Mucosa of descending colon (tissue), 3 donors: ENCODE data around the gene ZSCAN23. TPM values are rescaled to one million over a fixed set of nuclear protein-coding genes. Genes with fewer than 3 reads are reported as not detected.
"Not testable (repeated sequence)": the region's sequence is repeated elsewhere in the genome, so short reads cannot be mapped to it uniquely, and the experiment has no call there.

Experiments
- ATAC-seq: fragments of 200-7000 bp; cut with Tn5 transposase; one replicate; pipeline ENCODE4 v1.9.1; 2020; ENCODE audit warnings: mild to moderate bottlenecking, moderate library complexity
- DNase-seq, 3 donors: peaks; one replicate each; pipeline ENCODE4 v3.0.0-alpha.2; 2020
- H3K36me3 ChIP-seq: fragments of 200-600 bp; one replicate; pipeline ENCODE4 v1.8.0; 2021; ENCODE audit warnings: low read depth, mild to moderate bottlenecking
- H3K4me1 ChIP-seq: fragments of 200-600 bp; one replicate; pipeline ENCODE4 v1.8.0; 2021; ENCODE audit warnings: low read depth, mild to moderate bottlenecking
- H3K4me3 ChIP-seq: fragments of 200-600 bp; one replicate; pipeline ENCODE4 v1.8.0; 2021; ENCODE audit warnings: mild to moderate bottlenecking
- H3K9me3 ChIP-seq: fragments of 200-600 bp; one replicate; pipeline ENCODE4 v1.8.0; 2021; ENCODE audit warnings: mild to moderate bottlenecking
- intact Hi-C, 2 donors: fragments of 100-400 bp; cut with DNase I in 1 of 2; cut with micrococcal nuclease in 1 of 2; formaldehyde crosslinking; loops; one replicate each; pipeline versions ENCODE4 v1.11.0 to v1.11.1; 2022; cut with DNase I, micrococcal nuclease
- total RNA-seq, 3 donors: library from RNA; stranded (reverse); fragmentation: NEBNext Ultra II Directional in 2 of 3; extraction: Animal tissue kit (Norgen Biotek cat#: 25700) in 2 of 3; gene quantifications; one replicate each; pipeline versions ENCODE4 v1.2.1 to v1.2.4, GENCODE V29; 2021 to 2023
- TF ChIP-seq, protein P1 (sequence below): fragments of 200-600 bp; IDR thresholded peaks from one replicate; pipeline ENCODE4 v1.8.0; 2022; ENCODE audit warnings: antibody characterized with exemption, mild to moderate bottlenecking
- donor health status: DM: no; HTN: no; CAD: no; lungs with moderate emphysema.
- donor health status: DM: no; HTN: no; CAD: no.
- donor health status: DM: no; HTN: yes; CAD: no.

ZSCAN23 gene
- total RNA-seq, 3 donors from 2014 or later = 0.89 to 3.0 (median 2.0) TPM

DNA sequence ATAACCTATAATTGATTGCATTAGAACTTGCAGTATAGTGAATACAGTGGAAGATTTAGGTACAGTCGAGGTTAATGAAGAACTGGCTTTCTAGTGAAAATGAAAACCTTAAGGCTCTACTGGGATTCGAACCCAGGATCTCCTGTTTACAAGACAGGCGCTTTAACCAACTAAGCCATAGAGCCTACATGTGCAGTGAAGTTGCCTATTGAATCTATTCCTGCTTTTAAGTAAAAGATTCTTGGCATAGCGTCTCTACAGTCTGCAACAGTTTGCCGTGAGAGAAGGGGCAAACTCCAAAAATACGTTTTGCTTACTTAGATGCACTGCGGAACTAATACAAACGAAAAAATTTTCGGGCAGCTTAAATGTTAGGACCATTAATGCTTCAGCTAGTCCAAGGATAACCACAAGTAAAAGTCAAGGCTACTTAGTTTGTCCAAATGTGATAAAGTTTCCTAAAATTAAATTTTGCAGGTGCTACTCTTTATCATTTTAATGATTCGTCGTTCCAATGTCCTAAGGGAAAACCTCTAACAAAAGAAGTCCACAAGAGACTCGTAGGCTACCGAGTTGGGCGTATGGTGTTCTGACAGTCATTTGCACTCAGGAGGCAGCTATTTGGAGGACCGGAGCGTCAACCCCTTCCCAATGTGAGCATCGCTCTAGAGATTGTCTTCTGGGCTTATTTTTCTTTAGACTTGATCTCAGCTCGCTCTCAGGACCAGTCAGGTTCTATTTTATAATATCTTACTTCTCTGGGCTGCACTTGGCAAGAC is 31.3 kb upstream of the ZSCAN23 start:
- TF ChIP-seq, protein P1, sequence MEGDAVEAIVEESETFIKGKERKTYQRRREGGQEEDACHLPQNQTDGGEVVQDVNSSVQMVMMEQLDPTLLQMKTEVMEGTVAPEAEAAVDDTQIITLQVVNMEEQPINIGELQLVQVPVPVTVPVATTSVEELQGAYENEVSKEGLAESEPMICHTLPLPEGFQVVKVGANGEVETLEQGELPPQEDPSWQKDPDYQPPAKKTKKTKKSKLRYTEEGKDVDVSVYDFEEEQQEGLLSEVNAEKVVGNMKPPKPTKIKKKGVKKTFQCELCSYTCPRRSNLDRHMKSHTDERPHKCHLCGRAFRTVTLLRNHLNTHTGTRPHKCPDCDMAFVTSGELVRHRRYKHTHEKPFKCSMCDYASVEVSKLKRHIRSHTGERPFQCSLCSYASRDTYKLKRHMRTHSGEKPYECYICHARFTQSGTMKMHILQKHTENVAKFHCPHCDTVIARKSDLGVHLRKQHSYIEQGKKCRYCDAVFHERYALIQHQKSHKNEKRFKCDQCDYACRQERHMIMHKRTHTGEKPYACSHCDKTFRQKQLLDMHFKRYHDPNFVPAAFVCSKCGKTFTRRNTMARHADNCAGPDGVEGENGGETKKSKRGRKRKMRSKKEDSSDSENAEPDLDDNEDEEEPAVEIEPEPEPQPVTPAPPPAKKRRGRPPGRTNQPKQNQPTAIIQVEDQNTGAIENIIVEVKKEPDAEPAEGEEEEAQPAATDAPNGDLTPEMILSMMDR = no peak
- H3K36me3 ChIP-seq = no peaks in the 10 kb centered on the region
- ATAC-seq = no peak
- no peaks in the 10 kb centered on the region for H3K9me3 ChIP-seq
- H3K4me1 ChIP-seq = no peaks in the 10 kb centered on the region
- no peak for DNase-seq
- intact Hi-C loops = no loop called here
- H3K4me3 ChIP-seq = no peak overlapping the region

DNA sequence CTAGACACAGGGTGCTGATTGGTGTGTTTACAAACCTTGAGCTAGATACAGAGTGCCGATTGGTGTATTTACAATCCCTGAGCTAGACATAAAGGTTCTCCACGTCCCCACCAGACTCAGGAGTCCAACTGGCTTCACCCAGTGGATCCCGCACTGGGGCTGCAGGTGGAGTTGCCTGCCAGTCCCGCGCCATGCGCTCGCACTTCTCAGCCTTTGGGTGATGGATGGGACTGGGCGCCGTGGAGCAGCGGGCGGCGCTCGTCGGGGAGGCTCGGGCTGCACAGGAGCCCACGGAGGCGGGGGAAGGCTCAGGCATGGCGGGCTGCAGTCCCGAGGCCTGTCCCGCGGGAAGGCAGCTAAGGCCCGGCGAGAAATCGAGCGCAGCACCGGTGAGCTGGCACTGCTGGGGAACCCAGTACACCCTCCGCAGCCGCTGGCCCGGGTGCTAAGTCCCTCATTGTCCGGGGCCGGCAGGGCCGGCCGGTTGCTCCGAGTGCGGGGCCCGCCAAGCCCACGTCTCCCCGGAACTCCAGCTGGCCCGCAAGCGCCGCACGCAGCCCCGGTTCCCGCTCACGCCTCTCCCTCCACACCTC is 26.0 kb upstream of the ZSCAN23 start:
- H3K4me3 ChIP-seq, intact Hi-C loops, ATAC-seq, DNase-seq, H3K4me1 ChIP-seq, H3K36me3 ChIP-seq, H3K9me3 ChIP-seq: not testable (repeated sequence)

DNA sequence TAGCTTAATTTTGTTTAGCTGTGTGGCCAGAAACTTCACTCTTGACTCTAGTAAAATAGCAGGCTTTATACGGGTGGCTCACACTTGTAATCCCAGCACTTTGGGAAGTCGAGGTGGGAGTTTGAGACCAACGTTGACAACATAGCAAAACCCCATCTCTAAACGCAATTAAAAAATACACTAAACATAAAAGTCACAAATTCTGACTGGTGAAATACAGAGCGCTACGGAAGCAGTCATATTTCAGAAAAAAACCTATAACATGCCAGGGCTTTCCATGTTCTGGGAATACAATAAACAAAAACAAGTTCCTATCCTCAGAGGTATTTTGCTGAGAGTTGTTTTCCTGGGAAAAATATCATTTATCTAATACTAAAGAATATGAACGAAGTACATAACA is 24.8 kb upstream of the ZSCAN23 start:
- ATAC-seq = no peak
- intact Hi-C loops = no loop called here
- no peak for DNase-seq
- Histone ChIP-seq H3K36me3 (no peaks in the 10 kb centered on the region), H3K4me1 (no peaks in the 10 kb centered on the region), H3K9me3 (no peaks in the 10 kb centered on the region), H3K4me3 (no peak overlapping the region)
- TF ChIP-seq, protein P1 = no peak

DNA sequence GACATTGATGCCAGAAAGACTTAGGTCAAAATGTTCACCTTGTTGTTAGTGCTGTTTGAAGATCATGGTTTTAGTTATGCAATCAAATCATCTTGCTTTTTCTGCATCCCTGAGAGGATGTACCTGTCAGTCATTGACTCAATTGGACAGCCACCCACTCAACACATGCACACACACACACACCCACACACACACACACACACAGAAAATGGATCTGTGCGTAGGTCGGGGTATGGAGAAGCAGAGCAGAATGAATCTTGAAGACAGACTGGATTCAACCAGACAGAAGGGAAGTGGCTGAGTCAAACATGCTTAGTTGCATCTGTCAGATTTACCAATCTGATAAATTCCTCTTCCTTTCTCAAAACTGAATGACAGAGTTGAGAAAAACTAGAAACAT is 19.1 kb upstream of the ZSCAN23 start:
- H3K4me1 ChIP-seq = no peaks in the 10 kb centered on the region
- intact Hi-C loops = no loop called here
- TF ChIP-seq, protein P1 = no peak
- no peak for DNase-seq
- H3K36me3 ChIP-seq = no peaks in the 10 kb centered on the region
- H3K4me3 ChIP-seq = no peak overlapping the region
- ATAC-seq = no peak
- H3K9me3 ChIP-seq = no peaks in the 10 kb centered on the region

DNA sequence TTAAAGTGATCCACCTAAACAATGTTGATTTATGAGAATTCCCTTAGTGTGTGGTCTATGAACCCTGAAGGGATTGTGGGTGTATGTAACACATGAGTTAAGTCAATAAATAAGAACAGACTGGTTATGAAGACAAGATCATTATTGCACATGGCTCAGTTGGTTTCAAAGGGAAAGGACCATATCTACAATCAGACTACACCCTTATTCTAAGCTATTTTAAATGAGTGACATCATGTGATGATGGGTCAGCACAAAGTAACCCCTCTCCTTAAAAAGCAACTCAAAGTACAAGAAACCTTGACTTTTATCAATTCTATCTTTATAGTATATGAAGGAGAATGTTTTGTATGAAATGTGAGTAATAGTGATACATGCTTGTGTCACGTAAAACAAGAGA is 15.3 kb upstream of the ZSCAN23 start:
- DNase-seq (no peak), ATAC-seq (no peak)
- intact Hi-C loops = no loop called here
- Histone ChIP-seq H3K4me3 (no peak overlapping the region), H3K36me3 (no peaks in the 10 kb centered on the region), H3K9me3 (no peaks in the 10 kb centered on the region), H3K4me1 (no peaks in the 10 kb centered on the region)
- TF ChIP-seq, protein P1 = no peak

DNA sequence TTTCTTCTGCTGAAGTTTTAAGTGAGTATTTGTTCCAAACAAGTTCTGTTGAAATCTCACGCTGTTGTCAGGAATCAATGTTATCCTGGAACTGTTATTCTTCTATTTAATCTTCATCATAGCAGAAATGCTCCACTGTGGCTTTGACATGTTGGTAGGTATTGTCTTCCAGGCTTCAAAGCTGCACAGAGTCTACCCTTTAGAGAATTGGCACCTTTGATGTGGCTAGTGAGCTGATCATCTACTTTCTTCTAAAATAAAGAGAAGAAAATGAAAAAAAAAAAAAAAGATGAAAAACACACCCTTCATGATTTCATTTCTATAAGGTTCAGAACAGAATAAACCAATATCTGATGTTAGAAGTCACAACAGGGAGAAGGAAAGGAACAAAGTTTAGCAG is 5.8 kb upstream of the ZSCAN23 start:
- no peaks in the 10 kb centered on the region for H3K9me3 ChIP-seq
- DNase-seq (no peak), ATAC-seq (no peak)
- no peaks in the 10 kb centered on the region for H3K4me1 ChIP-seq
- TF ChIP-seq, protein P1 = no peak
- intact Hi-C loops = no loop called here
- no peak overlapping the region for H3K4me3 ChIP-seq
- no peaks in the 10 kb centered on the region for H3K36me3 ChIP-seq

DNA sequence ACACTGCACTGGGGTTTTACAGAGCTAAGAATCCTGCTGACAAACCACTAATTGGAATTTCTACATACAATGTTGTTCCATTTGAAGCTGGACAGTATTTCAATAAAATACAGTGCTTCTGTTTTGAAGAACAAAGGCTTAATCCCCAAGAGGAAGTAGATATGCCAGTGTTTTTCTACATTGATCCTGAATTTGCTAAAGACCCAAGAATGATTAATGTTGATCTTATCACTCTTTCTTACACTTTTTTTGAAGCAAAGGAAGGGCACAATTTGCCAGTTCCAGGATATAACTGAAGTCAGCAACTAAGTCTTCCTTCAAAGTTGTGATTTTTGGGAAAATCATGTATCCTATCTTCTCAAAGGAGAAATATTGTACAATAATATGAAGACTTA is 4.2 kb upstream of the ZSCAN23 start:
- H3K4me1 ChIP-seq, H3K4me3 ChIP-seq, H3K36me3 ChIP-seq, DNase-seq, H3K9me3 ChIP-seq, ATAC-seq, intact Hi-C loops: not testable (repeated sequence)
